Fibroblast of gingiva (primary cell): Measurements from ENCODE around the gene PHF21A.
A peak's percentile ranks its signal among the peaks of the same experiment; 100 is the strongest.
"Not testable (repeated sequence)": the region's sequence is repeated elsewhere in the genome, so short reads cannot be mapped to it uniquely, and the experiment has no call there.

Source experiments
- DNase-seq: peaks from one replicate; pipeline ENCODE4 v3.0.0-alpha.2; 2011; ENCODE audit warnings: low read depth

Gene PHF21A

DNA sequence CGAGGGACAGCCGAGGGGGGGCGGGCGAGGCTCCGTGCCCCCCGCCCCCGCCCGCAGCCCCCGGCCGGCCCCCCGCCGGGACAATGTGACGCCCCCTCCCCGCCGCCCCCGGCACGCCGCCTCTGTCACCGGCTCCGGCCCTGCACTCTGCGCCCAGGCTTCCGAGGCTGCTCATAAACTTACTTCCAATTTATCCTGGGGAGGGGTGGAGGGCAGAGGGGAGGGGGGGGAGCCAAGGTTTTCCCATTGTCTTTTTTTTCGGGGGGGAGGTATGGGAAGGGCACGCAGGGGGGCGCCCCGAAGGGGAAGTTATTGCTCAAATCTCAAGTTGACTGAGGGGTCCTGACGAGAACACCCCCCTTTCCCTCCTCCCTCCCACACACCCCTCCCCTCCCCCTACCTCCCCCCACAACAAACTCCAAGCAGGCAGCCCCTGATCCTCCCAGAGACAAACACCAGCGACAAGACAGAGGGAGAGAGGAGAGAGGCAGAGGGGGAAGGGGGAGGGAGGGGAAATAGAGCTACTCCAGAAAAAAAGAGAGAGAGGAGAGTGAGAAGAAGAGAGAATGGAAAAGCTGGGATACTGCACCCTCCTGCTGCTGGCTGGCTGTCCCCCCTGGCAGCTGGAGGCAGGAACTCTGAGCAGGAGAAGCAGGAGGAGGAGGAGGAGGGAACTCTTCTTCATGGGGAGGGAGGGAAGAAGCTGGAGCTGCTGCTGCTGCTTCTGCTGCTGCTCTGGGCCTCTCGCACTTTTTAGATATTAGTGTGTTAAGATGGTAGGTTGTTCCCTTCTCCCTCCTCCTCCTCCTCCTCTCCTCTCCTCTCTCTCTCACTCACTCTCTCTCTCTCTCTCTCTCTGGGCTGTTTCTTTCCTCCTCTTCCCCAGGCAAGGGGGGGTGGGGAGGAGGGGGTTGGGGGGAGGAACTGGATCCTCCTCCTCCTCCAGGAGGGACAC lies 631 bp downstream of the PHF21A start:
- DNase-seq: no peak

GRCh38 chr11:46119352-46120216 lies 1.7 kb downstream of the PHF21A start:
- DNase-seq: peak; percentile 77

DNA sequence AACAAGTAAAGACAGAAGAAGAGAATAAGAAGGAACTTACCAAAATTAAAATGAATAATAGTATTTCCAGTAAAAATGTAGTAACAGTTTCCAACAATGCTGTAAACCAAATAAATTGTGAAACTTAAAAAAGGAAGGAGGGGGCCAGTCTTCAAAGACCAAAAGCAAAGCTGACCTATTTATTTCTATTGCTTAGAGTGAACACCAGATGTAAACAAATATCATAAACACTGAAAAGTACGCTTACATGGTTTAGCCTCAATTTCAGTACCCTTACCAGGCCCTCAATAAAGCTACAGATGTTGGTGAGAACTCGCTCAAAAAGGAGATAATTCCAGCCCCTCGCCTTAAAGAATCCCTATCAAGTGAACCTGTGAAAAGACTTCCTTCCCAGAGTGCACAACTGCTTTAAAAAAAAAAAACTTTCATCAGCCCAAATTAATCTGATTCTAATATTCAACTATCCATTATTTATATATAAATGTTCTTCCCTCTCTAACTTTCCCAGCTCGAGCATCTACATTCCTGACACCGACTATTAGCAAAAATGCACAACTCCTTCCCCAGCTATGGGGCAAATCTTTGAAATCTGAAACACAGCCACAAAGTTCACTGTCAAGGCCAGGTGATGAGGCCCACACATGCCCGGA lies 2.4 kb downstream of the PHF21A start:
- no peak for DNase-seq

DNA sequence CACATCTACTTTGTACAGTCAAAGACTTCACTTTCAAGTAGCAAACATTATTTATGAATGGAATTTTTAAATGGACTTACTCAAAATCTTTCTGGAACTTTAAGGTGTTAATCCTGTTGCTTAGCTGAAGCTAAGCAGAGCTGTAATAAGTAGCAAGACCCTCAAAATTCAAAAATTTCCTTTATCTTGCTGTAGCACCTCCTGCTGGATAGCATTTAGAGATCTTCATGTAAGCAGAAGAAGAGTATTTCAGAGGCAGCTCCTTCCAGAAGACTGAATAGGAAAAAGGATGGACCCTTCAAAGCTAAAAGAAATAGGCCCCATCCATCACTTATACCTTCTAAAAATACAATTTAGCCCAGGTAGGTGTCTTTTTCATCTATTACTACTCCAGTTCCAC lies 3.4 kb downstream of the PHF21A start:
- no peak for DNase-seq

DNA sequence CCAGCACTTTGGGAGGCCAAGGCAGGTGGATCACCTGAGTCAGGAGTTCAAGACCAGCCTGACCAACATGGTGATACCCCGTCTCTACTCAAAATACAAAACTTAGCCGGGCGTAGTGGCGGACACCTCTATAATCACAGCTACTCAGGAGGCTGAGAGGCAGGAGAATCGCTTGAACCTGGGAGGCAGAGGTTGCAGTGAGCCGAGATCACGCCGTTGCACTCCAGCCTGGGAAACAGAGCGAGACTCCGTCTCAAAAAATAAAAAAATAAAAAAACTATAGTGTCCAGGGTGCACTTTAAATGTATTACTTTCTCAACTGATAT lies 4.6 kb downstream of the PHF21A start:
- not testable (repeated sequence) for DNase-seq

GRCh38 chr11:46116007-46116711 lies 5.1 kb downstream of the PHF21A start:
- DNase-seq: no peak

GRCh38 chr11:46114961-46115360 lies 6.3 kb downstream of the PHF21A start:
- no peak for DNase-seq

GRCh38 chr11:46114378-46114777 lies 6.9 kb downstream of the PHF21A start:
- no peak for DNase-seq

DNA sequence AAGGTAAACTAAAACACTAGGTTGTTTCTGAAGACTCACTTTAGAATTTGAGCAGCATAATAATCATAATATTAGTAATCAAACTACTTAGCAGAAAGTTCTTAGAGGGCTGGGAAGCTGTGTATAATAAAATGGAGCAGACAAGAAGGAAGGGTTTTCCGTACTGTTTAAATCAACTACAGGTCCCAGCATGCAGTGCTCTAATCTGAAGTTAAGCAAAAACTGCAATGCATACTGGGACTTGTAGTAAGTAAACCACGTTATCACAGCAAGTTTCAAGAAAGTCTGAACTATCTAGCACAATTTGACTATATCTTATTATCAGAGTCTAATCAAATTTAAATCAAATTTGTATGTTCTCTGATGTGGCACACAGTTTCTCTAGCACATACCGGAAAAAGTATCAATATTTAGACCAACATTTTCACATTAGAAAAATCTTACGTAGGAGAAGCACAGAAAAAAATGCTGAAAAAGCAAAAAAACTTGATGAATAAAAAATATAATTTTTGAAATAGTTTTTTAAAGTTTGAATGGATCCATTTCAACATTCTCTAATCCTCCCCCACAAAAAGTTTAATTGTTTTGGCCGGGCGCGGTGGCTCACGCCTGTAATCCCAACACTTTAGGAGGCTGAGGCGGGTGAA lies 8.2 kb downstream of the PHF21A start:
- DNase-seq: peak; percentile 52

DNA sequence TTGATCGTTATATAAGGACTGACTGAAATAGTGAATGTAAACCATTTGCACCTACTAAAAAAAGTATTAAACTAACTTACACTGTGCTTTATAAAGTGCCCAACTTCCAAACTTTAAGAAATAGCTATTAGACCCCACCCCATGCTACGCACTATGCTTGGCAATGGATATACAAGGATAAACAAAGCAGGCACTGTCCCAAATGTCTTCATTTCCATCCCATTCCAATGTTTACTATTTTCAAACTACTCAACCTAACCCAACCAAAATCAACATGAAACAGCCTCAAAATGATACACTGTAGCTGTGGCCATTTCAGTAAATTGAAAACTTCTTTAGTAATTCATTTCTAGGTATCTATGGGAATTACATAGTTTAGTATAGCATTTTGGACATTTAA lies 12.5 kb downstream of the PHF21A start:
- DNase-seq: no peak

DNA sequence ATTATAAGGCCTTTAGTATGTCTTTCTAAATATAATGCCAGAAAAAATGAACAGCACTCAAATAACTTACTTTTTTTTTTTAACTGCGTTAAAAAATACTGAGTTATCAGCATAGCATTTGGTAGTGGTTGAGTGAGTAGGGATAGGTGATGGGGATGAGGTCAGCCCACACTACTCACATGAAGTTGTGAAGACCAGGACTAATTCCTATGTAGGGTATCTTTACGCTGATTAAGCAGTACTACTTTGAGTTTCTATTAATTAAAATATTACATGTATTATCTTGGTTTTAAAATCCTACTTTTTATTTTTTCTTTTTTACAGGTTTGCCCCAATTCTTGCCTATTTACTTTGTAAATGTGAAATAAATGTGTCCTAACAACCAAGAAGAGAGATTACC lies 13.5 kb downstream of the PHF21A start:
- no peak for DNase-seq

GRCh38 chr11:46107408-46107718 lies 13.9 kb downstream of the PHF21A start:
- DNase-seq: no peak

- peak; percentile 49 for DNase-seq
Observed at GRCh38 chr11:46106530-46107407, 14.5 kb downstream of the PHF21A start.

GRCh38 chr11:46105926-46106325 lies 15.3 kb downstream of the PHF21A start:
- DNase-seq: no peak

GRCh38 chr11:46105134-46105628 lies 16.1 kb downstream of the PHF21A start:
- DNase-seq: peak; percentile 3

- DNase-seq: no peak
Observed at GRCh38 chr11:46102843-46103242, 18.4 kb downstream of the PHF21A start.

DNA sequence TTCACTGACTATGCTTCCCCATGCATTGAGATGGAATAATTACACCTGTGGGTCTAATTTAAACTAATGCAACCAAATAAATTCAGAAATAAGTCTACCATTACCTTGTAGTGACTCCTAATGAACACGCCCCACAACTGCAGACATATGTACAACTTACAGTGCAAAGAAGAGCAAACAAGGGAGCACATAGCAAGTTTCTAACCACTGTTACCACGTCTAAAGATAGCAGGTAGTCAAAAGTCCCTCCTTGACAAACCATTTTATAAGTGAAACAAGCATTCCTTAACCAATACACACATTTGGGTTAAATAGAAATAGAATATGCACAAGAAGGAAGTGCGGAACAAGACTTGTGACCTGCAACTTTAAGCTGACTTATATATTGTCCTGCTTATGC lies 20.6 kb downstream of the PHF21A start:
- no peak for DNase-seq

DNA sequence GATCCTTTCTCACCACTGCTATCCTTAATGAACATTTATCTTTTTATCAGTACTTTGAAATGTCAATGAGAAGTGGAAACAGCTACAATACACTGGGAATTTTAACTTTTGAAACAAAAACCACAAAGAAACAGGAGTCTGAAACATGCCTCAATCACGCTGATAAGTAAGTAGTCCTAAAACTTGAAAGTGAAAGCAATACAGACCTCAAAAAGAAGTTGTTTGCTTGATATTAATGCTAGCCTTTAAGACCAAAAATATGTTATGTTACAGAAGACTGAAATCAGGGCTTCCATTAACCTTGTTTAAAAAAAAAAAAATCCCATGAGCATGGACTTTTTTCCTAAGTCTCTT lies 21.3 kb downstream of the PHF21A start:
- DNase-seq: peak; percentile 3

GRCh38 chr11:46090375-46090774 lies 30.9 kb downstream of the PHF21A start:
- no peak for DNase-seq

- DNase-seq: no peak
Observed at GRCh38 chr11:46079662-46080061, 41.6 kb downstream of the PHF21A start.

GRCh38 chr11:46075928-46076327 lies 45.3 kb downstream of the PHF21A start:
- DNase-seq: no peak
